HG03565 (cell line): Measurements from ENCODE around the gene PTPRQ.
A peak's percentile ranks its signal among the peaks of the same experiment; 100 is the strongest.
"Not testable (repeated sequence)": the region's sequence is repeated elsewhere in the genome, so short reads cannot be mapped to it uniquely, and the experiment has no call there.

Experiments used
- ATAC-seq: cut with Tn5 transposase; IDR thresholded peaks from one replicate; pipeline ENCODE4 v1.9.1; 2021; ENCODE audit warnings: mild to moderate bottlenecking, moderate library complexity; ENCODE audit not compliant: unreplicated experiment

The PTPRQ gene

GRCh38 chr12:80443974-80444666 lies at the start of gene PTPRQ:
Gene PTPRQ (plus strand): TSS chr12:80444235. CDS start chr12:80444346, 111 bp downstream.
- ATAC-seq, result no peak

GRCh38 chr12:80400571-80400991 lies 43.5 kb upstream of the PTPRQ start:
- no peak for ATAC-seq

GRCh38 chr12:80401191-80401590 lies 42.8 kb upstream of the PTPRQ start:
- ATAC-seq, result no peak

GRCh38 chr12:80404629-80405028 lies 39.4 kb upstream of the PTPRQ start:
- no peak for ATAC-seq

GRCh38 chr12:80406253-80406652 lies 37.8 kb upstream of the PTPRQ start:
- no peak for ATAC-seq

GRCh38 chr12:80411787-80412186 lies 32.2 kb upstream of the PTPRQ start:
- ATAC-seq, result peak; percentile 48

GRCh38 chr12:80412343-80412953 lies 31.6 kb upstream of the PTPRQ start:
- ATAC-seq, result peak; percentile 87

GRCh38 chr12:80413462-80413861 lies 30.6 kb upstream of the PTPRQ start:
- ATAC-seq, result no peak

GRCh38 chr12:80415466-80415865 lies 28.6 kb upstream of the PTPRQ start:
- no peak for ATAC-seq

GRCh38 chr12:80419644-80420043 lies 24.4 kb upstream of the PTPRQ start:
- no peak for ATAC-seq

GRCh38 chr12:80420075-80420474 lies 24.0 kb upstream of the PTPRQ start:
- no peak for ATAC-seq

GRCh38 chr12:80422550-80422949 lies 21.5 kb upstream of the PTPRQ start:
- ATAC-seq, result no peak

GRCh38 chr12:80432061-80432460 lies 12.0 kb upstream of the PTPRQ start:
- ATAC-seq, result no peak

GRCh38 chr12:80441921-80442320 lies 2.1 kb upstream of the PTPRQ start:
- no peak for ATAC-seq

GRCh38 chr12:80442426-80443222 lies 1.4 kb upstream of the PTPRQ start:
- no peak for ATAC-seq

- ATAC-seq, result no peak
These were observed 1.2 kb downstream of the PTPRQ start for GRCh38 chr12:80445083-80445793.

- no peak for ATAC-seq
These were observed 12.5 kb downstream of the PTPRQ start for GRCh38 chr12:80456513-80456912.

- no peak for ATAC-seq
These were observed 16.9 kb downstream of the PTPRQ start for GRCh38 chr12:80460972-80461371.

- ATAC-seq, result not testable (repeated sequence)
These were observed 17.8 kb downstream of the PTPRQ start for GRCh38 chr12:80461851-80462250.

GRCh38 chr12:80469681-80470080 lies 25.6 kb downstream of the PTPRQ start:
- no peak for ATAC-seq

GRCh38 chr12:80470403-80470802 lies 26.4 kb downstream of the PTPRQ start:
- ATAC-seq, result no peak
